ENCODE data around the gene NFIC.
"Not testable (repeated sequence)": the region's sequence is repeated elsewhere in the genome, so short reads cannot be mapped to it uniquely, and the experiment has no call there.

NFIC gene

GRCh38 chr19:3452942-3453214 is 86.5 kb downstream of the NFIC start:
- not testable (repeated sequence) for DNase-seq (ENCODE audit: low spot score)

GRCh38 chr19:3453840-3454239 is 87.5 kb downstream of the NFIC start:
- DNase-seq (ENCODE audit: low spot score): no peak

GRCh38 chr19:3454656-3455392 is 88.4 kb downstream of the NFIC start:
- no peak for DNase-seq (ENCODE audit: low spot score)

GRCh38 chr19:3455393-3455955 is 89.1 kb downstream of the NFIC start:
- DNase-seq (ENCODE audit: low spot score): no peak

- DNase-seq (ENCODE audit: low spot score): no peak
These were observed 89.7 kb downstream of the NFIC start for GRCh38 chr19:3455960-3456601.

GRCh38 chr19:3456925-3457527 is 90.6 kb downstream of the NFIC start:
- DNase-seq (ENCODE audit: low spot score): no peak

- no peak for DNase-seq (ENCODE audit: low spot score)
These were observed 91.3 kb downstream of the NFIC start for GRCh38 chr19:3457528-3458228.

GRCh38 chr19:3458229-3459088 is 92.1 kb downstream of the NFIC start:
- no peak for DNase-seq (ENCODE audit: low spot score)

GRCh38 chr19:3459089-3459881 is 92.9 kb downstream of the NFIC start:
- no peak for DNase-seq (ENCODE audit: low spot score)

- no peak for DNase-seq (ENCODE audit: low spot score)
These were observed 93.7 kb downstream of the NFIC start for GRCh38 chr19:3459965-3460582.

- no peak for DNase-seq (ENCODE audit: low spot score)
These were observed 96.8 kb downstream of the NFIC start for GRCh38 chr19:3462991-3463713.

- DNase-seq (ENCODE audit: low spot score): no peak
These were observed 97.6 kb downstream of the NFIC start for GRCh38 chr19:3463714-3464586.

- DNase-seq (ENCODE audit: low spot score): no peak
These were observed 98.3 kb downstream of the NFIC start for GRCh38 chr19:3464587-3465235.

- DNase-seq (ENCODE audit: low spot score): no peak
These were observed 99.2 kb downstream of the NFIC start for GRCh38 chr19:3465552-3465951.

GRCh38 chr19:3466635-3467034 is 100.3 kb downstream of the NFIC start:
- no peak for DNase-seq (ENCODE audit: low spot score)

GRCh38 chr19:3467437-3468198 is 101.2 kb downstream of the NFIC start:
- no peak for DNase-seq (ENCODE audit: low spot score)

GRCh38 chr19:3468211-3468610 is 101.8 kb downstream of the NFIC start:
- no peak for DNase-seq (ENCODE audit: low spot score)
